H1 (cell line): ENCODE measurements around the gene ZBTB44. TPM values are rescaled to one million over a fixed set of nuclear protein-coding genes. Genes with fewer than 3 reads are reported as not detected.

ENCODE experiments used
- CBX8 ChIP-seq: fragments of 300-800, 300-1000 bp; sonication (generic); IDR thresholded peaks from 2 replicates; pipeline ENCODE4 v1.7.1; 2016; ENCODE audit warnings: low read depth, low read length, borderline replicate concordance
- CHD7 ChIP-seq: fragments of 300-600 bp; sonication (generic); IDR thresholded peaks from 2 replicates; pipeline ENCODE4 v1.7.1; 2012; ENCODE audit warnings: low read length, moderate library complexity, mild to moderate bottlenecking, inconsistent platforms; ENCODE audit not compliant: insufficient replicate concordance
- GABPA ChIP-seq: IDR thresholded peaks from 2 replicates; pipeline ENCODE4 v1.6.1; 2011; ENCODE audit warnings: mild to moderate bottlenecking, low read length, moderate library complexity, borderline replicate concordance; ENCODE audit not compliant: insufficient read depth
- HDAC6 ChIP-seq: IDR thresholded peaks from one replicate; pipeline ENCODE4 v1.7.1; 2012; ENCODE audit warnings: low read depth, mild to moderate bottlenecking, inconsistent platforms, low read length, moderate library complexity
- KDM4A ChIP-seq: IDR thresholded peaks from one replicate; pipeline ENCODE4 v1.7.1; 2012; ENCODE audit warnings: low read depth, mild to moderate bottlenecking, moderate library complexity, low read length, inconsistent platforms; ENCODE audit not compliant: severe bottlenecking
- KDM5A ChIP-seq: fragments of 200-600 bp; IDR thresholded peaks from 2 replicates; pipeline ENCODE4 v1.7.1; 2012; ENCODE audit warnings: mild to moderate bottlenecking, low read length, inconsistent platforms, mixed read lengths
- MAFK ChIP-seq: IDR thresholded peaks from 2 replicates; pipeline ENCODE4 v1.6.1; 2012; ENCODE audit warnings: low read depth, mild to moderate bottlenecking, improper control_type of control experiment, low read length
- SP4 ChIP-seq: IDR thresholded peaks from 2 replicates; pipeline ENCODE4 v1.6.1; 2012; ENCODE audit warnings: low read length, inconsistent platforms
- polyA plus RNA-seq, 7 experiments: library from polyadenylated mRNA; depleted of rRNA in 3 of 7; stranded (reverse) in 5 of 7; unstranded in 2 of 7; fragments of >200 nt in 5 of 7; fragments of 200-250 nt in 2 of 7; gene quantifications; 1 replicate in 5 of 7; 2 replicates in 1 of 7; 4 replicates in 1 of 7; pipeline versions ENCODE4 v1.2.1 to v1.2.3, GENCODE V29; 2011 to 2013; ENCODE audit warnings: missing spikeins in 2 of 7, mixed read lengths in 2 of 7
- total RNA-seq: library from RNA; stranded (reverse); fragmentation: NEBNext Ultra II Directional; extraction: Animal tissue kit (Norgen Biotek cat#: 25700); gene quantifications from 2 replicates; pipeline ENCODE4 v1.2.1, GENCODE V29; 2021
- TF ChIP-seq, protein P1 (sequence below): IDR thresholded peaks from 2 replicates; pipeline ENCODE4 v1.6.1; 2011; ENCODE audit warnings: low read length, improper control_type of control experiment

The ZBTB44 gene
- total and polyA plus RNA-seq, 2 of the 8 experiments (the other 6 are each of a cell fraction or from before 2014, with no cell fraction given), result 37.2 to 158 TPM

GRCh38 chr11:130325691-130326090 is 11.0 kb upstream of the ZBTB44 start (continued):
- no peak for TF ChIP-seq CHD7
- TF ChIP-seq, protein P1, sequence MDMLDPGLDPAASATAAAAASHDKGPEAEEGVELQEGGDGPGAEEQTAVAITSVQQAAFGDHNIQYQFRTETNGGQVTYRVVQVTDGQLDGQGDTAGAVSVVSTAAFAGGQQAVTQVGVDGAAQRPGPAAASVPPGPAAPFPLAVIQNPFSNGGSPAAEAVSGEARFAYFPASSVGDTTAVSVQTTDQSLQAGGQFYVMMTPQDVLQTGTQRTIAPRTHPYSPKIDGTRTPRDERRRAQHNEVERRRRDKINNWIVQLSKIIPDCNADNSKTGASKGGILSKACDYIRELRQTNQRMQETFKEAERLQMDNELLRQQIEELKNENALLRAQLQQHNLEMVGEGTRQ, result no peak
- TF ChIP-seq SP4, result no peak
- no peak for TF ChIP-seq MAFK
- no peak for TF ChIP-seq KDM5A
- TF ChIP-seq HDAC6, result no peak
- TF ChIP-seq KDM4A, result no peak
- TF ChIP-seq CBX8, result no peak
- no peak for TF ChIP-seq GABPA
